ENCODE results near the gene LCLAT1.

LCLAT1 gene

DNA sequence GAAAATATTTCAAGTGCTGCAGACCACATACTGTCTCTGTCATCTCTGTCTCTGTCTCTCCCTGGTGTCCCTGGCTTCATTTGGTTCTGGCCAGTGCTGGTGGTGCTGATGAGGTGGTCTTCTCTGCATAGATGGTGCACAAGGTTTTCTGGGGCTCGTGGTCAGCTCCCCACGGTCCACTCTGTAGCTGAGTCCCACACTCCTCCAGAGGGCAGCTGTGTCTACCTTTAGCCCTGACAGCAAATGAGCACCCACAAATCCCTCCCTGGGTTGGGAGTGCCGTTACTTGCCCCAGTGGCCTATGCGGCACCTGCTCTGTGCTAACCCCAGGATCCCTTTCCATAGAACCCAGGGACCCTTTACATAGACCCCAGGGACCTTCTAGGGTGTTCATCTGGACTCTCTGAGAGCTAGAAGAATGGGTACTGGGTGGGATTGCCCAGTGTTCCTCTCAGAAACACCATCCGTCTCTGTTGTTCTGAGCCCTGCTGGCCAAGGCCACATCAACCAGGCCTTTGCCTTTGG lies 230.9 kb downstream of the LCLAT1 start:
- H3K4me3 ChIP-seq (ENCODE audit: low read length) = no peak overlapping the region
- DNase-seq (ENCODE audit: low read depth) = no peak
- TF ChIP-seq, protein P1, sequence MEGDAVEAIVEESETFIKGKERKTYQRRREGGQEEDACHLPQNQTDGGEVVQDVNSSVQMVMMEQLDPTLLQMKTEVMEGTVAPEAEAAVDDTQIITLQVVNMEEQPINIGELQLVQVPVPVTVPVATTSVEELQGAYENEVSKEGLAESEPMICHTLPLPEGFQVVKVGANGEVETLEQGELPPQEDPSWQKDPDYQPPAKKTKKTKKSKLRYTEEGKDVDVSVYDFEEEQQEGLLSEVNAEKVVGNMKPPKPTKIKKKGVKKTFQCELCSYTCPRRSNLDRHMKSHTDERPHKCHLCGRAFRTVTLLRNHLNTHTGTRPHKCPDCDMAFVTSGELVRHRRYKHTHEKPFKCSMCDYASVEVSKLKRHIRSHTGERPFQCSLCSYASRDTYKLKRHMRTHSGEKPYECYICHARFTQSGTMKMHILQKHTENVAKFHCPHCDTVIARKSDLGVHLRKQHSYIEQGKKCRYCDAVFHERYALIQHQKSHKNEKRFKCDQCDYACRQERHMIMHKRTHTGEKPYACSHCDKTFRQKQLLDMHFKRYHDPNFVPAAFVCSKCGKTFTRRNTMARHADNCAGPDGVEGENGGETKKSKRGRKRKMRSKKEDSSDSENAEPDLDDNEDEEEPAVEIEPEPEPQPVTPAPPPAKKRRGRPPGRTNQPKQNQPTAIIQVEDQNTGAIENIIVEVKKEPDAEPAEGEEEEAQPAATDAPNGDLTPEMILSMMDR (conservative IDR thresholded peaks at IDR 0.05; ENCODE audit: low read depth, low read length) = no peak

DNA sequence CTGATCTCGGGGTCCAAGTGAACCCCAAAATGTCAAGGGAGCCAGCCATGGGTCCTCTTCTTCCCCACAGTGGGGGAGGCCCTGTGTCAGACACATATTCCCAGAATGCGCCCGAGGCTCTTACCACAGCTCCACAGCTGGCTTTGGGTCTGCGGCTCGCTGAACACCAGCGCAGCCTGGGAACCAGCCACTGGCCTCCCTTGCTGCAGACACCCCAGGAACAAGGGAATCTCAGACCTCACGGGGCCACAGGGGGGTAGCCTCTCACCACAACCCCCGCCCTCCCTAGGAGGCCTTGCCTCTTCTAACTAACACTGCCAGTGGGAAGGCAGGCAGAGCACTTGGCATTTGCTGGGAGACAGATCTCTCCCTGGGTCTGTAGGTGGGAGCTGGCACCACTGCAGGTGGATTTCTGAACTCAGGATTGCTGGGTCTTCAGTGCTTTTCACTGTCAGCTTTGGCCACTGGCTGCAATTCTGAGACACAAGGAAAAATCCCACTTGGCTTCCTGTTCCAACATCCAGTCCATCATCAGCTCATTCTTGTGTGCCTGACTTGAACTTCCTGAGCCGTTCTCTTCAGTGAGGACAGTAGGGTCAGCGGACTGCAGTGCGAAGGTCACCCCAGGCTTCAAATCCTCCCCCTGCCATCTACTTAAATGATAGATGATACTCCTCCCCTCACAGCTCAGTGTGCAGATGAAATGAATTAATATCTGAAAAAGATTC lies 231.5 kb downstream of the LCLAT1 start:
- TF ChIP-seq, protein P1 (conservative IDR thresholded peaks at IDR 0.05; ENCODE audit: low read depth, low read length) = no peak
- H3K4me3 ChIP-seq (ENCODE audit: low read length) = no peak overlapping the region
- DNase-seq (ENCODE audit: low read depth) = no peak

DNA sequence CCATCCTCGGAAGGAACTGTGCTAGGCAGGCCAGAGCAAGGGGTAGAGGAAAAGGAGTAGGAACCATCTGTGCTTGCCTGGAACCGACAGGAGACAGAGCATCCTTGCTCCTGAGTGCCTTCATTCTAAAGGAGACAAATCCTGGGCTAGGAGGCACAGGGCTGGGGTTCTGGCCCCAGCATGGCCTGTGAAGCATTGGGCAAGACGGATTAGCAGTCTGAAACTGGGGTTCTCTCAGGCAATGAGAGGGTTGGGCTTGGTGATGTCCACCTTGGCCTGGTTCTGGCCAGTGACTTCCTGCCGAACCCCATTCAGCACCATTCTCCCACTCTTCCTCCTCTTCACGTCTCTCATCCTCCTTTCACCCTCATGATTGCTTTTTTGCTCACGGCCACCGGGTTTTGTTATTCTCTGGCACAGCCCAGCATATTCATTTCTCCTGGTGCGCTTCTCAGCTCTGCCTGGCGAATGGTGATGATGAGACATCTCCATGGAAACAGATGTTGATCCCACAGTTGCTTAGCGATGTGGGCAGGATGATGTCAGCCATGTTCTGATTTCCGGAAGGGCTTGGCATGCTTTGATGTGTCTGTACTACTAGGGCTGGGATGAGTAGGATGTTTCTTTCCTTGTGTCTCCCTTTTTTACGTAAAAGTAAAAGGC lies 232.5 kb downstream of the LCLAT1 start:
- no peak overlapping the region for H3K4me3 ChIP-seq (ENCODE audit: low read length)
- TF ChIP-seq, protein P1 (conservative IDR thresholded peaks at IDR 0.05; ENCODE audit: low read depth, low read length) = no peak
- no peak for DNase-seq (ENCODE audit: low read depth)

DNA sequence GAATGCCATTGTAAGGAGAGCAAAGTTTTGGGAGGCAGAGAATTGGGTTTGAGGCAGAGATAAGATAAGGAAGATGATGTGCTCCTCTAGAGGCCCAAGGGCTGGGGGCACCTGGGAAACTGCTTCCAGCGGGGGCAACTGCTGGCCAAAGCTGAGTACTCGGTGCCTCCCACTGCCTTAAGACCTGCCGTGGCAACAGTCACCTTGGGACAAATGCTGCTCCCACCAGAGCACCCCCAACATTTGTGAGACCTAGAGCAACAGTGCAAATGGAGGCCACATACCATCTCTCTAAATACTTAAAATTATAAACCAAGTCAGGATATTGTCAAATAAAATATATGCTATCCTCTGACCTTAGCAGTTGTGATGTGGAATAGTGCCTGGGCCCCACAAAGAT lies 233.1 kb downstream of the LCLAT1 start:
- TF ChIP-seq, protein P1 (conservative IDR thresholded peaks at IDR 0.05; ENCODE audit: low read depth, low read length) = no peak
- no peak overlapping the region for H3K4me3 ChIP-seq (ENCODE audit: low read length)
- DNase-seq (ENCODE audit: low read depth) = no peak

DNA sequence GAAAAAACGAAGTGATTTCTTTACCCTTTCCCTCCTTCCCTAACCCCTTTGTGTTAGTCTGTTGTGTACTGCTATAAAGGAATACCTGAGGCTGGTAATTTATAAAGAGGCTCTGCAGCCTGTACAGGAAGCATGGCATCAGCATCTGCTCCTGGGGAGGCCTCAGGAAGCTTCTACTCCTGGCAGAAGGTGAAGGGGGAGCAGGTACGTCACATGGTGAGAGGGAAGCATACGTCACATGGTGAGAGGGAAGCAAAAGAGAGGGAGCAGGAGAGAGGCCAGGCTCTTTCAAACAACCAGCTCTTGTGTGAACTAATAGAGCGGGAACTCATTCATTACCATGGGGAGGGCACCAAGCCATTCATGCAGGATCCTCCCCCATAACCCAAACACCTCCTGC lies 234.0 kb downstream of the LCLAT1 start:
- no peak for DNase-seq (ENCODE audit: low read depth)
- TF ChIP-seq, protein P1 (conservative IDR thresholded peaks at IDR 0.05; ENCODE audit: low read depth, low read length) = no peak

DNA sequence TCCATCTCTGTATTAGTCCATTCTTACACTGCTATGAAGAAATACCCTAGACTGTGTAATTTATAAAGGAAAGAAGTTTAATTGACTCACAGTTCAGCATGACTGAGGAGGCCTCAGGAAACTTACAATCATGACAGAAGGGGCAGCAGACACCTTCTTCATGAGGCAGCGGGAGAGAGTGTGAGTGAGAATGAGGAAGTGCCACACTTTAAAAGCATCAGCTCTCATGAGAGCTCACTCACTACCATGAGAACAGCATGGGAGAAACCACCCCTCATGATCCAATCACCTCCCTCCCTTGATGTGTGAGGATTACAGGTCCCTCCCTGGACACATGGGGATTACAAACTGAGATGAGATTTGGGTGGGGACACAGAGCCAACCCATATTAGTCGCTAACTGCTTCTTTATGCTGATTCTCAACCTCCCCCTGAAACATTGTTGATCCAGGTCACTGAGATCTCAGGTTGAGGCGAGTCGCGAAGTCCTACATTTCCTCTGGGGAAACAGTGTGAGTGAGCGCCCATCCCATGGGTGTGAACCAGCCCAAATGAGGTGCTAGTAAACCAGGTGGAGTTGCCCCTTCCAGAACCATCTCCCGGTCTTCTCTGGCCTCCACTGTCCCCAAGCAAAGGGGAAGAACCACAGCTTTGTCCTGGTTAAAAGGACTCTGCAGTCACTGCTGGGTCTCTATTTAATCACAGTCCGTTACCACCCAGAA lies 236.3 kb downstream of the LCLAT1 start:
- no peak for DNase-seq (ENCODE audit: low read depth)
- H3K4me3 ChIP-seq (ENCODE audit: low read length) = no peak overlapping the region
- TF ChIP-seq, protein P1 (conservative IDR thresholded peaks at IDR 0.05; ENCODE audit: low read depth, low read length) = no peak

More for the DNA sequence above, 234.0 kb downstream of the LCLAT1 start:
- H3K4me3 ChIP-seq (ENCODE audit: low read length) = no peak overlapping the region

All from retinal pigment epithelial cell (primary cell).